LNCAP (cell line): ENCODE data around the gene HDX.
A peak's percentile ranks its signal among the peaks of the same experiment; 100 is the strongest.

Experiments used
- TF ChIP-seq, protein P1 (sequence below): fragments of 450-650 bp; IDR thresholded peaks from 2 replicates; pipeline ENCODE4 v1.5.1; 2017; ENCODE audit warnings: mild to moderate bottlenecking

Gene HDX

GRCh38 chrX:84362184-84362838, 139.9 kb downstream of the HDX start:
- TF ChIP-seq, protein P1, sequence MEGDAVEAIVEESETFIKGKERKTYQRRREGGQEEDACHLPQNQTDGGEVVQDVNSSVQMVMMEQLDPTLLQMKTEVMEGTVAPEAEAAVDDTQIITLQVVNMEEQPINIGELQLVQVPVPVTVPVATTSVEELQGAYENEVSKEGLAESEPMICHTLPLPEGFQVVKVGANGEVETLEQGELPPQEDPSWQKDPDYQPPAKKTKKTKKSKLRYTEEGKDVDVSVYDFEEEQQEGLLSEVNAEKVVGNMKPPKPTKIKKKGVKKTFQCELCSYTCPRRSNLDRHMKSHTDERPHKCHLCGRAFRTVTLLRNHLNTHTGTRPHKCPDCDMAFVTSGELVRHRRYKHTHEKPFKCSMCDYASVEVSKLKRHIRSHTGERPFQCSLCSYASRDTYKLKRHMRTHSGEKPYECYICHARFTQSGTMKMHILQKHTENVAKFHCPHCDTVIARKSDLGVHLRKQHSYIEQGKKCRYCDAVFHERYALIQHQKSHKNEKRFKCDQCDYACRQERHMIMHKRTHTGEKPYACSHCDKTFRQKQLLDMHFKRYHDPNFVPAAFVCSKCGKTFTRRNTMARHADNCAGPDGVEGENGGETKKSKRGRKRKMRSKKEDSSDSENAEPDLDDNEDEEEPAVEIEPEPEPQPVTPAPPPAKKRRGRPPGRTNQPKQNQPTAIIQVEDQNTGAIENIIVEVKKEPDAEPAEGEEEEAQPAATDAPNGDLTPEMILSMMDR, result no peak

DNA sequence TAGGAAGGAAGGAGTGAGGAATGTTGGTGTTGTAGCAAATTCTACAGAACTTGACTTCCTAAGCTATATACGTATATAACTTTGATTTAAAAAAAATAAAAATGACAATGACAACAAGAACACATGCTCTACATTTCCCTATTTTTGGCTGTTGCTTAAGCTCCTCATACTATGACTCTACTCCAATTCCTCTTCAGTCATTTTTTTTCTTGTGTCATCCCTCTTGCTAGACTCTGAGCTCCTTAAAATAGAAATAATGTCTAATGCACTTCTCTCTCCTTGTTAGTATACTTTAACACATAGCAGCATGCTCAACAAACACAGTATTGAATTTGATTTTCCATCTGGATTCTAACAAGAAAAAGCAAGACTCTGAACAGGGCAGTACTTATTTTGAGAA, 144.0 kb downstream of the HDX start:
- TF ChIP-seq, protein P1, result no peak

GRCh38 chrX:84357296-84357695, 145.0 kb downstream of the HDX start:
- TF ChIP-seq, protein P1, result no peak

- TF ChIP-seq, protein P1, result no peak
Observed at GRCh38 chrX:84340968-84341367, 161.3 kb downstream of the HDX start.

DNA sequence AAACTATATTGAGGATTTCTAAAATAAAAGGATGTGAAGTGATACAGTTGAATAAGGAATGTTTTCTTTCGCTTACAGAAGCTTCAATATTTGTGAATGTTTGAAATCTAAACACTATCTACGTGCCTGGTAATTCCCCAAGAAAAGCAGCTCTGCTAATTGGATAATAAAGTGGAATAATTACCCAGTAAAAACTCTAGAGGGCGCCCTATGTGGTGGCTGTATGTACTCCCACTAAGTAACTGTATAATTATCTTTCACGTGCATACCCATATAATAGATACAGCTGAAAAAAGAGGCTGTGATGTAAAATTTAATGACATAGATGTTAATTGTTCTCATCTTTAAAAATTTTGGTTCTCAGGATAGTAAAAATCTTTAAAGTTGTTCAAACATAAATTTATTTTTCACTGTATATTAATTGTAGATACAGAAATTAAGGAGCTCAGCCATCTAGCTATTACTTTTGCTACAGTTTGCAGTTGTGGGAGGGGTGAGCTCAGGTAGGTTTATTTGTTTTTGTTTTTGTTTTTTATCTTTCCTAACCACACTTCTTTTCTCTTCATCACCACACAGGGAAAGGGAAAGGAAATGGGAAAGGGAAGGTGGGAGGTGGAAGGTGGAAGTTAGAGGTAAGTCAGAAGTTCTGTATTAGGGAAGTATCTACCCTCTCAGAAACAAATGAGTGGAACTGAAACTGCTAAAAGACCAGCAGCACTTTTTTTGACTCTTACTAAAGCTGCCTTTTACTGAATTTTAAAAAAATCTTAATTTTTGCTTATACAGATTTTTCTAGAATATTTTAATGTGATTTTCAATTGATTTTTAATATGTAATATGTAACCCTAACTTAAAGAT, 162.5 kb downstream of the HDX start:
- TF ChIP-seq, protein P1, result peak; percentile 58

- TF ChIP-seq, protein P1, result no peak
Observed at GRCh38 chrX:84336646-84337045, 165.6 kb downstream of the HDX start.

- TF ChIP-seq, protein P1, result no peak
Observed at GRCh38 chrX:84335121-84335520, 167.1 kb downstream of the HDX start.
